Lower lobe of right lung (tissue), 2 donors: ENCODE measurements around the gene SCRT2. TPM values are rescaled to one million over a fixed set of nuclear protein-coding genes. Genes with fewer than 3 reads are reported as not detected.
"Not testable (repeated sequence)": the region's sequence is repeated elsewhere in the genome, so short reads cannot be mapped to it uniquely, and the experiment has no call there.

Source experiments
- ATAC-seq, 2 donors: fragments of 200-7000 bp; cut with Tn5 transposase; one replicate each; pipeline ENCODE4 v1.9.1; 2020 to 2022; ENCODE audit warnings: mild to moderate bottlenecking in 2 of 2, moderate library complexity in 2 of 2
- DNase-seq: peaks from one replicate; pipeline ENCODE4 v3.0.0-alpha.2; 2020
- H3K27ac ChIP-seq: fragments of 200-600 bp; one replicate; pipeline ENCODE4 v1.8.0; 2022
- H3K27me3 ChIP-seq: fragments of 200-600 bp; one replicate; pipeline ENCODE4 v1.8.0; 2022; ENCODE audit warnings: low read depth
- H3K36me3 ChIP-seq: fragments of 200-600 bp; one replicate; pipeline ENCODE4 v1.8.0; 2022; ENCODE audit warnings: mild to moderate bottlenecking
- H3K4me1 ChIP-seq: fragments of 200-600 bp; one replicate; pipeline ENCODE4 v1.8.0; 2022
- H3K4me3 ChIP-seq: fragments of 200-600 bp; one replicate; pipeline ENCODE4 v1.8.0; 2022; ENCODE audit warnings: mild to moderate bottlenecking
- H3K9me3 ChIP-seq: fragments of 200-600 bp; one replicate; pipeline ENCODE4 v1.8.0; 2022
- intact Hi-C: fragments of 100-400 bp; cut with DNase I; formaldehyde crosslinking; loops from one replicate; pipeline ENCODE4 v1.11.0; 2022
- total RNA-seq: library from RNA; stranded (reverse); fragmentation: NEBNext Ultra II Directional; extraction: Animal tissue kit (Norgen Biotek cat#: 25700); gene quantifications from one replicate; pipeline ENCODE4 v1.2.1, GENCODE V29; 2021
- TF ChIP-seq, protein P1 (sequence below): fragments of 200-600 bp; IDR thresholded peaks from one replicate; pipeline ENCODE4 v1.8.0; 2022; ENCODE audit warnings: antibody characterized with exemption, mild to moderate bottlenecking
- donor health status: DM: no; HTN: yes; CAD: no; lungs with severe emphysema.

The SCRT2 gene
- total RNA-seq, 1 donor from 2014 or later = not detected

DNA sequence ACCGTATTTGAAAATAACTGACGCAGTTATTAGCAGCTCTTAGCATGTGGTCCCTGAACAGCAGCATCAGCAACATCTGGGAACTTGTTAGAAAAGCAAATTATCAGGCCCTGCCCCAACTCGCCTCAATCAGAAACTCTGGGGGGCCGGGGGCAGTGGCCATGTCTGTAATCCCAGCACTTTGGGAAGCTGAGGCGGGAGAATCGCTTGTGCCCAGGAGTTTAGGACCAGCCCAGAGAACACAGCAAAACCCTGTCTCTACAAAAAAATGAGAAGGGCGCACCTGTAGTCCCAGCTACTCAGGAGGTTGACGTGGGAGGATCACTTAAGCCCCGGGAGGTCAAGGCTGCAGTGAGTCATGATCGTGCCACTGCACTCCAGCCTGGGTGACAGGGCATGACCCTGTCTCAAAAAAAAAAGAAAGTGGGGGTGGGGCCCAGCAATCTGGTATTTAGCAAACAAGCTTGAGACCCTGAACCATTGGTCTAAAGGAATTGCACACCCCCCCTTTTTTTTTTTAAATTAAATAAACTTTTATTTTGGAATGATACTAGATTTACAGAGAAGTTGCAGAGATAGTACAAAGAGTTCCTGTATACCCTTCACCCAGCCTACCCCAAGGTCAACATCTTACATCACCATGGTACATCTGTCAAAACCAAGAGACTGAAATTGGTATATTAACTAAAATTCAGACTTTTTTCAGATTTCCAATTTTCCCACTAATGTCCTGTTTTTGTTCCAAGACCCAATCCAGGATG, 29.3 kb downstream of the SCRT2 start:
- ATAC-seq = no peak
- intact Hi-C loops = no loop called here

DNA sequence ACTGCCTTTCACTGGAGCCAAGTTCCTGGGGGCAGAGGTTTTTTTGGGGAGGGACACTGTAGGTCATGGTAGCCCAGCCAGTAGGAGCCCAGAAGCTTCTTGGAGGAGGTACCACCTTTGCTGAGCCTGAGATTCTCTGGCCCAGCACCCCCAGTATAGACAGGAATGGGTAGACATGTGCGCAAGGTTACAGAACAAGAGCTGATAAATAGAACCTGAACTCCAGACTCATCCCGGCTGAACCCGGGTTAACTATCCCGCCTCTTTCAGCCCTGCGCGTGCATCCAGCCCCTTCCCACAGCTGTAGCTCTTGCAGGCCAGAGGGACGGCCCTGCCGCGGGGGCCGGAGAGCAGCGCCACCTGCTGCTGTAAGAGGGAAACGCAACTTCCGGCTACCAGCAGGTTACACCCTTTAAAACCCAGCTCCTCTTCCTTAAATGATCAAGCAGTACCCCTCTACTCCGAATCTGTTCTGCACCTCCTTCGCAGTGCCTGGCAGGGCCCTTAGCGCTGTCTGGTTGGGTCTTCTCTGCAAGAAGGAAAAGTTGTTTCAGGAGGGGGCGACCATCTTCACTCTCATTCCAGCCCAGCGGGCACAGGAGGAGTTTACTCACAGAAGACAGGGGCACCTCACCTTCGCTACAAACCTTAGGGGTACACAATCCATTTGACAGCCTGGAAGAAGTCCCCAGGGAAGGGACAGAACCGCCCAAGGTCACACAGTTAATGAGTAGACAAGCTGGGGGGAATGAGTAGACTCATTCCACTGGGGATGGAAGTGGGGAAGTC, 30.1 kb downstream of the SCRT2 start:
- H3K27ac ChIP-seq = no peak overlapping the region
- no peak overlapping the region for H3K4me3 ChIP-seq
- no peaks in the 10 kb centered on the region for H3K27me3 ChIP-seq
- peaks cover 34% of the 10 kb centered on the region for H3K36me3 ChIP-seq
- ATAC-seq (peak; percentile 86 to 87), DNase-seq (peak; percentile 76)
- TF ChIP-seq, protein P1, sequence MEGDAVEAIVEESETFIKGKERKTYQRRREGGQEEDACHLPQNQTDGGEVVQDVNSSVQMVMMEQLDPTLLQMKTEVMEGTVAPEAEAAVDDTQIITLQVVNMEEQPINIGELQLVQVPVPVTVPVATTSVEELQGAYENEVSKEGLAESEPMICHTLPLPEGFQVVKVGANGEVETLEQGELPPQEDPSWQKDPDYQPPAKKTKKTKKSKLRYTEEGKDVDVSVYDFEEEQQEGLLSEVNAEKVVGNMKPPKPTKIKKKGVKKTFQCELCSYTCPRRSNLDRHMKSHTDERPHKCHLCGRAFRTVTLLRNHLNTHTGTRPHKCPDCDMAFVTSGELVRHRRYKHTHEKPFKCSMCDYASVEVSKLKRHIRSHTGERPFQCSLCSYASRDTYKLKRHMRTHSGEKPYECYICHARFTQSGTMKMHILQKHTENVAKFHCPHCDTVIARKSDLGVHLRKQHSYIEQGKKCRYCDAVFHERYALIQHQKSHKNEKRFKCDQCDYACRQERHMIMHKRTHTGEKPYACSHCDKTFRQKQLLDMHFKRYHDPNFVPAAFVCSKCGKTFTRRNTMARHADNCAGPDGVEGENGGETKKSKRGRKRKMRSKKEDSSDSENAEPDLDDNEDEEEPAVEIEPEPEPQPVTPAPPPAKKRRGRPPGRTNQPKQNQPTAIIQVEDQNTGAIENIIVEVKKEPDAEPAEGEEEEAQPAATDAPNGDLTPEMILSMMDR = peak; percentile 93
- H3K9me3 ChIP-seq = no peaks in the 10 kb centered on the region
- H3K4me1 ChIP-seq = peaks cover 18% of the 10 kb centered on the region
- intact Hi-C loops = no loop called here

More for the DNA sequence above, 29.3 kb downstream of the SCRT2 start:
- Histone ChIP-seq H3K27me3 (no peaks in the 10 kb centered on the region), H3K4me3 (no peak overlapping the region), H3K4me1 (peaks cover 22% of the 10 kb centered on the region), H3K9me3 (no peaks in the 10 kb centered on the region), H3K27ac (no peak overlapping the region), H3K36me3 (peaks cover 36% of the 10 kb centered on the region)
- TF ChIP-seq, protein P1 = no peak
- DNase-seq = no peak

DNA sequence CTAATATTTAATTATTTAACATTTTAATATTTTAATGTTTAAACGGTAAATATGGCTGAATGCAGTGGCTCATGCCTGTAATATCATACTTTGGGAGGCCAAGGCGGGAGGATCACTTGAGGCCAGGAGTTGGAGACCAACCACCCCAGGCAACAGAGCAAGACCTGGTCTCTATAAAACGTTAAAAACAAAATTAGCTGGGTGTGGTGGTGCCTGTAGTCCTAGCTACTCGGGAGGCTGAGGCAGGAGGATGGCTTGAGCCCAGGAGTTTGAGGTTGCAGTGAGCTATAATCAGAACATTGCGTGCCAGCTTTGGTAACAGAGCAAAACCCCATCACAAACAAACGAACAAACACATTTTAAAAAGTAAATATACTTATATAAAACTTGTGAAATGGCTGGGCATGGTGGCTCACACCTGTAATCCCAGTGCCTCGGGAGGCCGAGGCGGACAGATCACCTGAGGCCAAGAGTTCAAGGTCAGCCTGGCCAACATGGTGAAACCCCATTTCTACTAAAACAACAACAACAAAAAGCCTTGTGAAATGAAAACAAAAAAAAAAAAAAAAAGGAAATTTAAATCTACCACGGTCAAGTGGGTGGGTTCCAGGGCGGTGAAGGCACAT, 30.8 kb downstream of the SCRT2 start:
- ATAC-seq (no peak), DNase-seq (no peak)
- TF ChIP-seq, protein P1 = no peak
- no peaks in the 10 kb centered on the region for H3K9me3 ChIP-seq
- H3K4me3 ChIP-seq = no peak overlapping the region
- no peak overlapping the region for H3K27ac ChIP-seq
- intact Hi-C loops = no loop called here
- peaks cover 18% of the 10 kb centered on the region for H3K4me1 ChIP-seq
- peaks cover 27% of the 10 kb centered on the region for H3K36me3 ChIP-seq
- H3K27me3 ChIP-seq = no peaks in the 10 kb centered on the region

- Histone ChIP-seq H3K4me3 (peak overlapping the region; percentile 45), H3K27ac (no peak overlapping the region), H3K36me3 (peaks cover 11% of the 10 kb centered on the region), H3K9me3 (no peaks in the 10 kb centered on the region), H3K4me1 (peaks cover 18% of the 10 kb centered on the region), H3K27me3 (no peaks in the 10 kb centered on the region)
- ATAC-seq = peak in 1 of 2 donors; percentile 9
- TF ChIP-seq, protein P1 = no peak
- intact Hi-C loops = no loop called here
- no peak for DNase-seq
Observed at GRCh38 chr20:642398-643174, 33.0 kb downstream of the SCRT2 start.

DNA sequence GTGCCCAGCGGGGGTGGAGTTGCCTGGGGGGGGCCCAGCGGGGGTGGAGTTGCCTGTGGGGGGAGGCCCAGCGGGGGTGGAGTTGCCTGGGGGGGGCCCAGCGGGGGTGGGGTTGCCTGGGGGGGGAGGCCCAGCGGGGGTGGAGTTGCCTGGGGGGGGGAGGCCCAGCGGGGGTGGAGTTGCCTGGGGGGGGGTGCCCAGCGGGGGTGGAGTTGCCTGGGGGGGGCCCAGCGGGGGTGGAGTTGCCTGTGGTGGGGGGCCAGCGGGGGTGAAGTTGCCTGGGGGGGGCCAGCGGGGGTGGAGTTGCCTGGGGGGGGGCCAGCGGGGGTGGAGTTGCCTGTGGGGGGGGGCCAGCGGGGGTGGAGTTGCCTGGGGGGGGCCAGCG, 33.6 kb downstream of the SCRT2 start:
- peaks cover 18% of the 10 kb centered on the region for H3K4me1 ChIP-seq
- intact Hi-C loops, H3K27ac ChIP-seq, H3K4me3 ChIP-seq, H3K9me3 ChIP-seq, H3K36me3 ChIP-seq, DNase-seq, H3K27me3 ChIP-seq, ATAC-seq: not testable (repeated sequence)
